OCI-M2 (cell line): ENCODE data around the gene SYT17.

ENCODE experiments used
- DNase-seq: peaks from one replicate; lab custom pipeline; 2025; ENCODE audit not compliant: unreplicated experiment; lab: John Stamatoyannopoulos, UW

SYT17 gene

DNA sequence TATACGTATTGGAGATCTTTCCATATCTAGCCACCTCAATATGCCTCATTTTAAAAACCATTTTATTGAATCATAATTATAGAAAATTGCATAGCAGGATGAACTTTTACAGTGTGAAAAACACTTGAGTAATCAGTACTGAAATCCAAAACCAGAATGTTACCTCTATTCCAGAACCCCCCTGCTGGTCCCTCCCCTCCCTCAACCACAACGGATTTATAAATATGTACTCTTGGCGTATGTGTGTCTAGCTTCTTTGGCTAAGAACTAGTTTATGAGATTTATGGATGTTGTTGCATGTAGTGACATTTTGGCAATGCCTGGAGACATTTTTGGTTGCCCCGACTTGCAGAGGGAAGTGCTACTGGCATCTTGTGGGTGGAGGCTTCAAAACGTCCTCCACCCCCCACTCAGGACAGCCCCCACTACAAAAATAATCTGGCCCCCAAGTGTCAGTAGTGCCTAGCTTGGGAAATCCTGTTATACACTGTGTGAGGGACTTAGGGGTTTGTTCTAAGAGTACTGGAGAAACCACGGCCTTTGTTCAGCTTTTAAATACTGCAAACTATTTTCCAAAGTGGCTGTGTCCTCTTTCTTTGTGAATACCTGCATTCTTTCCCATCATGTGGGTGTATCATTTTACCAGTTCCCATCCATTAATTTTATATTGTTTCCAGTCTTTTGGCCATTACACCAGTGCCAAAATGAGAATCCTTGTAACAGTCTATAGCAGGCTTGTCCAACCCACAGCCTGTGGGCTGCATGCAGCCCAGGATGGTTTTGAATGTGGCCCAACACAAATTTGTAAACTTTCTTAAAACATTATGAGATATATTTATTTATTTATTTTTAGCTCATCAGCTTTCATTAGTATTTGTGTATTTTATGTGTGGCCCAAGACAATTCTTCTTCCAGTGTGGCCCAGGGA is 30.6 kb upstream of the SYT17 start:
- DNase-seq, result no peak

DNA sequence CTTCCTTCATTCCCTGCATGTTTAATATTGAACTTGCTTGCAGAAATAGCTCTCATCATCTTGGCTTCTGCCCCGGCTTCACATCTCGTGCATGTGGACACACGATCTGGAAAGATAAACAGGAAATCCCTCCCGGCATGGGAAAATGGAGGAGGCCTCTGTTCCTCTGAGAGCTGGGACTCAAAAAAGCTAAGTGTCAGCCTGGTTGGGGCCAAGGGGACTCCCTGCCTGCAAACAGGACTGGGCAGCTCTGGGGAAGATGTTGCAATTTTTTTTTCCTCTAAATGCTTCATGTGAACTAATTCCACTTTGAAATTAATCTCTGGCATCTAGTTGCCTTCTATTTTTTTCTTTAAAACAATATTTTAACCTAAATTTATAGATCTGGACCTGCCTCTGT is 29.4 kb upstream of the SYT17 start:
- DNase-seq, result no peak

DNA sequence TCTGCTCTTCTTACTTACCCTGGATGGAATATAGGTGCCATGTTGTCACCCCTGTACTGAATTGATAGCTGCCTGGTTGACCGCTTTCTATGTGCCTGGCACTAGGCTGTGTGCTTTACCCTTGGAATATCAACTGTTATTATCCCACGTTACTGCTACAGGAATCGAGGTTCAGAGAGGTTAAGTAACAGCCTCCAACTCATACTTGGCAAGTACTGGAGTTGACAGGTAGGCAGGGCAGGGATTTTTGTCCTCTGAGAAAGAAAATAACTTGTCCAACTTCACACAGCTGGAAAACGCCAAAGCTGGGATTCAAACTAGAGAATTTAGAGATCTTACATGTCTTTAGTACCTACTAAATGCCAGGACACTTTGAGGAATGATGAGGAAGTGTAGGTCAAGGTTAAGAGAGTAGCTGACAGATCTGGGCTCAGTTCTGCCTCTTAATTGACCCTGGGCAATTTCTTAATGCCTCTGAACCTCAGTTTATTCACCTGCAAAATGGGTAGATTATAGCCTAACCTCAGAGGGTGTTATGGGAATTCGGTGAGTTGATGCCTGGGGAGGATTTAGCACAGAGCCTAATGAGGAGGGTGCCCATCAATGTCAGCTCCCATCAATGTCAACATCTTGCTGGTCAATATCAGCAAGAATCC is 28.5 kb upstream of the SYT17 start:
- no peak for DNase-seq

DNA sequence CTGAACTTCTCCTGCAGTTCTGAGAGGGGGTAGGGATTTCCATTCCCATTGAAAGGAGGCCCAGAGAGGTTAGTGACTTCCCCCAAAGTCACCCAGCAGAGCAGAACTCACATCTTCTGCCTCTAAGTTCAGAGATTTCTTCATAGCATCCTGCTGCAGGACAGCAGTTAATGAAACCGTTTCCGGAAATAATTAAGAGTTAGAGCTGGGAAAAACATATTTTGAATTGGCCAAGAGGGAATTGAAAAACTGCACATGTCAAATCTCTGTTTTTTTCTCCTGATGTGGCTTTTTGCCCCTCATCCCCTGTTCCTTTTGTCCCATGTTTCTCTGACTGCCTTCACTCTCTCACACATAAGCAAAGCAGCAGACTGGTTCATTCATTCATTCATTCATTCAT is 27.6 kb upstream of the SYT17 start:
- DNase-seq, result no peak

DNA sequence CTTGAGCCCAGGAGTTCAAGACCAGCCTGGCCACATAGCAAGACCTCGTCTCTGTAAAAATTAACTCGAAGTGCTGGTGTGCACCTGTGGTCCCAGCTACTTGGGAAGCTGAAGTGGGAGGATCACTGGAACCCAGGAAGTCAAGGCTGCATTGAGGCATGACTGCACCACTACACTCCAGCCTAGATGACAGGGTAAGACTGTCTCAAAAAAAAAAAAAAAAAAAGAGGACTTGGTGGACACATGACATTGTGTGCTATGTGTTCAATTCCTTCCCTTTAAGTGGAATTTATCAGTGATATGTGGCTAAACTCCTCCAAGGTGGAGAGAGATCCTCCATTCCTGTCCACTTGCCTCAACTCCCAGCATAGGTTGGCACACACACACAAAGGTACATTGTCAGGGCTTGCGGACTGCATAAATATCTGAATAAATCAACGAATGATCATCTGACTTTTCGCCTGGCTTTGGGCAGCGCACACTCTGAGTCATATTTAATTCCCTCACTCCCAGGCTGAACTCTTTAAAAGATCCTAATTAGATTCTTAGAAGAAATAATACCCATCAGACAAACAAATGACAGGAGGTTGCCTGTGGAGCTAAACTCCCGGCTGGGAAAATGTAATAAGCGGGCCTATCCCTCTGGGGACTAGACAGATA is 25.0 kb upstream of the SYT17 start:
- DNase-seq, result no peak

DNA sequence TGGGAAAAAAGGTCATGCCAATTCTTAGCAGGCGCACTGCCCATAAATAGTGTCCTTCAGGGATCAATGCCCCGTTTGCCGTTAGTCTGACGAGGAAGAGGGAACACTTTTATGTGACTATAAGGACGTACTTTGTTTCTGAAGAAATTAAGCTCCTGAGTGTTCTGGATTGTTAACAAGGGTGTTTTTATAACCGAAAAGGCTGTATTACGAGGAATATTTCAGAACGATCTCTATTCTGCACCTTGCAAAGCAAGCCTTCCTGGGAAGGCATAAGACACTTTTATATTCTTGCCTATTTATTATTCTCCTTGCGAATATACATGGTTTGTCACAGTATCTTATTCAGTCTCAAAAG is 24.5 kb upstream of the SYT17 start:
- no peak for DNase-seq

DNA sequence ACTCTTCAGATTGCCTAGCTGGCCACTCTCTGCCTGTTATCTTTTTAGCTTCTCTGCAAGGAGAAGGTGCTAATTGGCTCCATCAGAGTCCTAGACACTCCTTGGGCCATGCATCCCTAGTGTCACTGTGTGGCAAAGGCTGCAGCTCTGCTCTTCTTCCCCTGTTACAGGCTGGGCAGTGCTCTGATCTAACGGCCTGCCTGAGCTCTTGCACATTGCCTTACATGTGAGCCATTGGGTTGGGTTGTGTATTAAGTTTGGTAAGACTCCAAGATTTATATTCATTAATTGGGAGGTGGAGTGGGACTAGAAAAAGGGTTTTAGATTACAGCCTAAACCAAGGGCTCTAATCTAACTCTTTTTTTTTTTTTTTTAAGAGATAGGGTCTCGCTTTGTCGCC is 23.0 kb upstream of the SYT17 start:
- DNase-seq, result no peak

DNA sequence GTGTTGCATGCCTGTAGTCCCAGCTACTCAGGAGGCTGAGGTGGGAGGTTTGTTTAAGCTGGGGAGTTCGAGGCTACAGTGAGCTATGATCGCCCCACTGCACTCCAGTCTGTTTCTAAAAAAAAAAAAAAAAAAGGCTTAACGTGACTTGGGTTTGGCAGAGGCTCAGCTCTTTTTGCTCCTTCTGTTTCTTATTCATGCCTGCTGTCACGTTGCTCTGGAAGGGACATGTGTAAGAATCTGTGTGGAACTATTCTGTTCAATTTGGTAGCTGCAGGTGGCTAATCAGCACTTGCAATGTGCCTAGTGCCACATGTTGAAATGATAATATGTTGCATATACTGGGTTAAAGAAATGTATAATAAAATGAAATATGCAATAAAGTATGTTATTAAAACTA is 20.9 kb upstream of the SYT17 start:
- DNase-seq, result no peak

DNA sequence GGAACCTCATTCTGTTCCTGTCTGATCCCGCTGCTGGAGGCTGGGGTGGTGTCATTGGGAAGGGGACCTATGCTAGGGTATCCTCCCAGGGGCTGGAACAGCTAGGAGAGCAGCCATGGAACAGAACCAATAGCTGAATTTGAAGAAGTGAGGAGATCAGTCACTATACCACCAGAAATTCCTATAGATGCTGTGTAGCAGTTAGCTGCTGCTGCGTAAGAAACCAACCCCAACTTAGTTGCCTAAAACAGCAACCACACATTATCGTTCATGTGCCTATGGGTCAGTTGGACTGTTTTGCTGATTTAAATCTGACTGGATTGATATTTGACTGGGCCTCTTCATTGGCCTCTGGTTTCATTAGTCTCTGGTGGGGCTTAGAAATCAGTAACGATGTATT is 20.4 kb upstream of the SYT17 start:
- DNase-seq, result no peak

DNA sequence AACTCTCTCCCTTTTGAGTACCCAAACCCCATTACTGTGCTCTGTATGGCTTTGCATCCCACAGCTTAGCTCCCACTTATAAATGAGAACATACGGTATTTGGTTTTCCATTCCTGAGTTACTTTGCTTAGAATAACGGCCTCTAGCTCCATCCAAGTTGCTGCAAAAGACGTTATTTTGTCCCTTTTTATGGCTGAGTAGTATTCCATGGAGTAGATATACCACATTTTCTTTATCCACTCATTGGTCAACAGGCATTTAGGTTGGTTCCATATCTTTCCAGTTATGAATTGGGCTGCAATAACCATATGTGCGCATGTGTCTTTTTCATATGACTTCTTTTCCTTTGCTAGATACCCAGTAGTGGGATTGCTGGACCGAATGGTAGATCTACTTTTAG is 19.9 kb upstream of the SYT17 start:
- DNase-seq, result no peak

DNA sequence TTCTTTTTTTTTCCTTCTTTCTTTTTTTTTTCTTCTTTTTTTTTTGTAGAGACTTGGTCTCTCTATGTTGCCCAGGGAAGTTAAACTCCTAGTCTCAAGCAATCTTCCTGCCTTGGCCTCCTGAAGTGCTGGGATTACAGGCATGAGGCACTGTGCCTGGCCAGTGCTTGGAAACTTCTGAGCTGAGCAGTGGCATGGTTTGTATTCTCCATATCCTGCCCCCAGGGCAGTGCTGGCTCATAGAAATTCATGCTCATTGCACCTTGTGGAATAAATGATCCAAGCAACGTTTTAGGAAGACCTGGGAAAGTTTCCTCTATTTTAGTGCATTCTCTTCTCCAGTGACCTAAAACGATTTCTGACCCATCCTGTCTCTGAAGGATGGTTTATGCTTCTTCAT is 16.7 kb upstream of the SYT17 start:
- no peak for DNase-seq

DNA sequence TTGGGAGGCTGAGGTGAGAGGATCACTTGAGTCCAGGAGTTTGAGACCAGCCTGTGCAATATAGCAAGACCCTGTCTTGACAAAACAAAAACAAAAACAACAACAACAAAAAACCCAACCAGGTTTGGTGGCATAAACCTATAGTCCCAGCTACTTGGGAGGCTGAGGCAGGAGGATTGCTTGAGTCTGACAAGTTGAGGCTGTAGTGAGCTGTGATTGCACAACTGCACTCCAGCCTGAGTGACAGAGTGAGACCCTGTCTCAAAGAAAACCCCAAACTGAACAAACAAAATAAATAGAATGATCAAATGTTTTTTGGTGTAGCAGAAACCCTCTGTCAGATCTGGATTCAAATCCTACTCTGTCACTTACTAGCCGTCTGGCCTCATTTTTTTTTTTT is 16.0 kb upstream of the SYT17 start:
- DNase-seq, result no peak

DNA sequence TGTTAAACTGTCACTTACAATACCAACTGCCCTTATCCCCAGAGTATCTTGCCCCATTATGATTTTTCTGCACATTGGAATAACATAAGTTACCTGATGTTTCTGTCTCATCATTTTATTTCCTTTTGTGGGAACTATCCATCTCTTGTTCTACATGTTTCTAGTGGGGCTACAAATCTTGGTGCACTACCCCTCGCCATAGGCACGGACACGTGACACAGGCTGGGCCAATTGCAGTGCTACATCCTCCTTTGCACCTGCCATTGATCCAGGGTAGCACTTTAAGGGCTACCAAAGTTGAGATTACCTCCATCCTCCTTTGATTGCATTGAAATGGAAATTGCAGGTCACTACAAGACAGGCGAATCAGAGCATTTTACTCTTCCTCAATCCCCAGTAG is 14.2 kb upstream of the SYT17 start:
- no peak for DNase-seq

DNA sequence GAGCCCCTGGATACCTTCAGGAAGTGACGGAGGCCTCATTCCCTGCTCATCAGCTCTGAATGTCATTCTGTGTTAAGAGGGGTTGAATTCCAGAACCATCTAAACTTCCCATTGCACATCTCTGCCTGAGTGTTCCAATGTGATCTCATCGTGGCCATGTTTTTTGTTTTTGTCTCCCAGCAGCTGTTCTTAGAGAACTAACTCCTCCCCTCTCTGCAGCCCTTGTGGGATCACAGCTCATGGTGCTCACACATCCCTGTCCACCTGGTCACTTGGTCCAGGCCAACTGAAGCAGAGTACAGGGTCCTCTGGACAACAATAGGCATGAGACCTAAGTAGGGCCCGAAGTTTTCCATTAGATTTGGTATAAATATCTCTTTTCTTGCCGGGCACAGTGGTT is 6.0 kb upstream of the SYT17 start:
- DNase-seq, result no peak

DNA sequence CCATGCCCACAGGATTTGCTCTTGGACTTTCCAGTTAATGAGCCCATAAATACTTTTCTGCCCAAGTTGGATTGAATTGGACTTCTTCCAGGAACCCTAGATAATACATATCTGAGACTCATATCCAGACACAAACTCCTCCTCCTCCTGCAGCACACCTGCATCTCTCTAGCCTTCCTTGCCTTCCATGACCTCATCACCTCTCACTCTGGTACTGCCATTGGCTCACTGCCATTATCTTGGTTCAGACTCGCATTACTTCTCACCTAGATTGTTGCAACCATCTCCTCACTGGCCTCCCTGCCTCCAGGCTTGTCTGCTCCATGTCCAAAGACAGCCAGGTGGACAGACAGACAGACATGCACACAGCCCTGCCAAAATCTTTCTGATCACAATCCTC is 4.8 kb upstream of the SYT17 start:
- DNase-seq, result no peak

DNA sequence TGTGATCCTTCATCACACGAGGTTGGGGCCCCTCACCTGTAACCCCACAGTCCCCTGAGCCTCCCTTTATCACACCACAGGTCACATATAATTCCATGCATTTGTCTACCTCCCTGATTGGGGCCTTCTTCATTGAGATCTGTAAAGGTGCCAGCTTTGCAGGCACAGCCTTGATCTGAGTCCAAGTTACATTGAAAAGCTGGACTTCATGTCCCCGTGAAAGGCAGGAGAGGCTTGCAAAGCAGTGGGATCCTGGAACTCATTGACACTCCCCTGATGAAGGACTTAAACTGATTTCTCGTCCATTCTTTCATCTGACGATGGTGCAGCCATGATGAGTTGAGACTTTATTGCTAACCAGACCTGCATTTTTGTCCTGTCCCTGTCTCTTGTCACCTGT is 3.8 kb upstream of the SYT17 start:
- no peak for DNase-seq

DNA sequence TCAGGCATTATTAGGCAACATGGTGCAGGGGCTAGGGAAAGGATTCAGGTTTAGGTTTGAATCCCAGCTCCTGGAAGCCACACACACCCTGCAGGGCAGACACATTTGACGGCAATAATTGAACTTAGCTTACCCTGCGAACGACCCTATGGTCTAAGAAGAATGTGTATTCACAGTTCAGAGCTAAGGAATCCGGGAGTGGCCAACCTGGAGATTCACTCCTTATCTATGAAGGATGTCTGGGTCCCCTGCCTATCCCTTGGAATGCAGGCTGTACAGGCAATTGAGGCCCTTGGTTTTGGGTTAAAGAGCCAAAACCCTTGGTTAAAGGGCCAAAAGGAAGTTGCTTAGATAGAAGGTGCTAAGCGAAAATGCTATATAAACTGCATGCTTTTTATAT is 2.9 kb upstream of the SYT17 start:
- DNase-seq, result no peak

DNA sequence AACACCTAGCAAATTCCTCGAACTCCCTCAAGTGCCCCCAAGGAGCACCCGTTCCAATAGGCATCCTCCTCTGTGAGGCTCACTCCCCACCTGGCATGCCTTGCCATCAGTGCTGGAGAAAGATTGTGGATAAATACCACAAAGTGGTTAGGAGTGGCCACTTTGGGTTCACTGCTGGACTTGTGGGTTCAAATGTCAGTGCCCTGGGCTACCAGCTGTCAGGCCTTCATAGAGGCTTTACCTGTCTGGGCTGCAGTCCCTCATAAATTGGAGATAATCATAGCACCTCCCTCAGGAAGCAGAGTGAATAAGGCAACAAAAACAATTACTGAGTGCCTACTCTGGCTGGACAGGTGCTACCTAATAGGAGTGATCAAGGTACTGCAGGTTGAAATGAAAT is 1.5 kb upstream of the SYT17 start:
- DNase-seq, result no peak

DNA sequence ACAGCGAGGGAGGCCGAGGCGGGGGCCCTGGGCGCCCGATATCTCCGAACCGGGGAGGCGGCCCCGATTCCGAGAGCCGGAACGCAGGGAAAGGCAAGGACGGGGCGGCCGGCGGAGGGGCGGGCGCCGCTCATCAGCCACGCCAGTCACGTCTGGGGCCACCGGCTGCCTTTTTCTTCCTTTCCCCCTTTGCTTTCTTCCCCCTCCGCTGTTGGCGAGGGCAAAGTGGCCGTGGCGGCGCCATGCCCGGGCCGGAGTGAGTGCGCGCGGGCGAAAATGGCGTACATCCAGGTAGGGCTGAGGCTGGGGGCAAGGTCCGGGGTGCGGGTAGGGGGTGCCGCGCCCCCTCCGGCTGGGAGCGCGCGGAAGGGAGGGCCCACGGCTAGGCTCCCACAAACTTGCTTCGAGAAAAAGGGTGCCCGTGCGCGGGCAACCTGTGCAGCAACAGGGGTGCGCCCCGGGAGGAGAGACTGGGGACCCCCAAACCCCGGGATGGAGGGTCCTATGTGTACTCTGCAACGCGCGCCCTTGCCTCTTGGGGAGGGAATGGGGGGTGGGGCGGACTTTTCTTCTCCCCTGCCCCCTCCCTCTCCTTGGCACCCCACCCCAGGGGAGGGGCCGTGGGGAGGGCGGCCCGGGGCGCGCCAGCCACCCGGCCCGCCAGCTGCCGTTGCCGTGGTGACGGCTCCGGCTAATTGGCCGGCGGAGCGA is 486 bp downstream of the SYT17 start:
- DNase-seq, result no peak

DNA sequence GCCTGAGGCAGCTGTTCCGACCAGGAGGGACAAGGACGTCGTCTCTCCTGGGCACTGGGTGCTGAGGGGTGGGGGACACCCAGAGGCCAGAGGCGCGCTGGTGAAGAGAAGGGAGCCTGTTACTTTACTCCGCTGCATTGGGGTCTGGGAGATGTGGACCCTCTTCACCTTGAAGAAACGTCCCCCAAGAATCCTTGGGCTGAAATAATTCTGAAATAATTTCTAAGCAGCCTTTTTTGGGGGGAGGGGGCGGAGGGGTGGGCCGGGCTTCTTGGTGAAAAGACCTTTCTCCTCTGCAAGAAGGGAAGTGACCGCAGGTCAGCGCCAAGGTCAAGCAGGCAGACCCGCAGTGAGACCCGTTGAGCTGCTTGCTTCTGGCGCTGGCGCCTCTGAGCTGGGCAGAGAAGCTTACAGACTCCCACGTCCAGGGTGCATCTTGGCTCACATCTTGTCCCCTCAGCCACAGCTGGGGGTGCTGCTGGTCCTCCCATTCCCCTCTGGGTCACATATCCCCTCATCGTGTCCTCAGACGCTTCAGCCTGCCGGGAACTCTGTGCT is 1.1 kb downstream of the SYT17 start:
- DNase-seq, result no peak

DNA sequence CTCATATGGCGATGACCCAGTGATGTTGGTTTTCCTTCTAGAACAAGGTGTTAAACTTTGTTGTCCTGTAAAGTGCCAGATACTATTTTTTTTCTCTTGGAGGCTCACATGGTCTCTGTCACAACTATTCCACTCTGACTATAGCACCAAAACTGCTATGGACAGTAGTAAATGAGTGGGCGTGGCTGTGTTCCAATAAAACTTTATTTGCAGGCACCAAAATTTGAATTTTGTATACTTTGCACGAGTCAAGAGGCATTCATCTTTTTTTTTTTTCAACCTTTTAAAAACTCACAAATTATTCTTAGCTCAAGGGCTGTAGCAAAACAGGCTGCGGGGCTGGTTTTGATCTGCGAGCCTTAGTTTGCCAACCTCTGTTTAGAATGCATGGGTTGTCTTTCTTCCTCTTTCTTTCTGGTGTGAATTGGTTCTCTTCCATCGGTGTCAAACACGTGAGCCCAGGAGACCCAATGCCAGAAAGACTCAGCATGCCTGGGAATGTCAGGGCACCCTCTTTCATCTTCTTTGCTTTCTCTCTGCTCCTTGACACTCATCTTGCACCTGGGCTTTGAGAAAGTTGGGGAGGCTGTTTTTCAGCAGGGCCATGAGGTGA is 2.1 kb downstream of the SYT17 start:
- DNase-seq, result no peak
